GM12891 (cell line): ENCODE measurements around the gene MUC6.

Experiments
- POLR2A ChIP-seq: IDR thresholded peaks from 2 replicates; pipeline ENCODE4 v1.6.1; 2011; ENCODE audit warnings: low read depth, low read length, control low read depth
- POLR2AphosphoS5 ChIP-seq: IDR thresholded peaks from 2 replicates; pipeline ENCODE4 v1.6.1; 2011; ENCODE audit warnings: low read depth, low read length, control low read depth
- POU2F2 ChIP-seq: IDR thresholded peaks from 2 replicates; pipeline ENCODE4 v1.6.1; 2011; ENCODE audit warnings: low read depth, mild to moderate bottlenecking, control low read depth, low read length, moderate library complexity
- TAF1 ChIP-seq: IDR thresholded peaks from 2 replicates; pipeline ENCODE4 v1.6.1; 2011; ENCODE audit warnings: low read depth, low read length, control low read depth

DNA sequence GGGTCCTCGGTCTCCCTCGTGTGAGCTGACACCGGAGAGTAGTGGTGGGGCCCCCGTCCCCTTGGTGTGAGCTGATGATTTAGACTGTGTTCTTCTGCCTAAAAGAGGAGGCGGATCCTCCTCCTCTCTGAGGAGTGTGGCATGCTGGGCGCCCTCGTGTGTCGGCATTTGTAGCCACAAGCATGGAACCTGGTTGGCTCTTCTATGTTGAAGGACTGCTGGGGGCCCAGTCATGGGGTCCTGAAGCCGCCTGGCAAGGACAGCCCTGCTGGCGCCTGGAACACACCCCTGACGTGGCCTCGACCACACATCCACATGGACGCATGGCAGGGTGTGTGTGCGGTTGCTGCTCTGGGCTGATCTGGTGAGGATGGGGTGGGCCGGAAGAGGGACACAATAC is 60.7 kb downstream of the MUC6 start:
- TF ChIP-seq POU2F2 (no peak), POLR2AphosphoS5 (no peak), POLR2A (no peak), TAF1 (no peak)
